Measurements from ENCODE around the gene ACOX1. TPM values are rescaled to one million over a fixed set of nuclear protein-coding genes. Genes with fewer than 3 reads are reported as not detected.
A peak's percentile ranks its signal among the peaks of the same experiment; 100 is the strongest.

The ACOX1 gene
- total and polyA plus RNA-seq, 12 donors: 11.1 to 105 (median 92.1) TPM

GRCh38 chr17:75945211-75945610, 33.8 kb downstream of the ACOX1 start:
- Histone ChIP-seq H3K27me3 (no peaks in the 10 kb centered on the region), H3K27ac (peak overlapping the region in 1 of 10 donors; percentile 15), H3K36me3 (peaks cover 0 to 79% (median 36%) of the 10 kb centered on the region in 9 donors), H3K4me1 (peaks cover 0 to 13% (median 8%) of the 10 kb centered on the region in 9 donors), H3K9me3 (no peaks in the 10 kb centered on the region), H3K4me3 (no peak overlapping the region)
- WGBS, 2 donors: 63 to 68% methylated on average over 2 of the region's 2 CpGs
- TF ChIP-seq CTCF (IDR thresholded peaks at IDR 0.05): no peak
- intact Hi-C loops (cut with DNase I): no loop called here
- ATAC-seq (no peak), DNase-seq (no peak)

- no peak for TF ChIP-seq CTCF (IDR thresholded peaks at IDR 0.05)
- H3K27ac ChIP-seq: no peak overlapping the region
- no peaks in the 10 kb centered on the region for H3K27me3 ChIP-seq
- H3K36me3 ChIP-seq: peaks cover 0 to 62% (median 22%) of the 10 kb centered on the region in 9 donors
- H3K4me3 ChIP-seq: no peak overlapping the region
- intact Hi-C loops (cut with DNase I): loop anchor here in 1 of 10 donors (5.0 kb wide), 1 partner anchor 34 kb away; the partner anchor contains the start of genes ACOX1 and TEN1
- no peaks in the 10 kb centered on the region for H3K9me3 ChIP-seq
- DNase-seq: no peak
- H3K4me1 ChIP-seq: peaks cover 0 to 16% (median 10%) of the 10 kb centered on the region in 9 donors
- 70 to 89% methylated on average over 1 of the region's 1 CpG for WGBS, 2 donors
- ATAC-seq: no peak
These were observed 35.5 kb downstream of the ACOX1 start for GRCh38 chr17:75943491-75943890.

- DNase-seq (no peak), ATAC-seq (no peak)
- intact Hi-C loops (cut with DNase I): loop anchor here in 1 of 10 donors (5.0 kb wide), 1 partner anchor 35 kb away; the partner anchor contains the start of genes ACOX1 and TEN1
- Histone ChIP-seq H3K36me3 (peaks cover 0 to 52% (median 13%) of the 10 kb centered on the region in 9 donors), H3K27me3 (no peaks in the 10 kb centered on the region), H3K4me1 (peaks cover 0 to 16% (median 10%) of the 10 kb centered on the region in 9 donors), H3K27ac (no peak overlapping the region), H3K4me3 (no peak overlapping the region), H3K9me3 (no peaks in the 10 kb centered on the region)
- 78 to 92% methylated on average over 4 of the region's 4 CpGs for WGBS, 2 donors
- no peak for TF ChIP-seq CTCF (IDR thresholded peaks at IDR 0.05)
These were observed 36.5 kb downstream of the ACOX1 start for GRCh38 chr17:75942473-75942872.

GRCh38 chr17:75941442-75941819, 37.5 kb downstream of the ACOX1 start:
- Histone ChIP-seq H3K9me3 (no peaks in the 10 kb centered on the region), H3K27ac (peak overlapping the region in 5 of 10 donors; percentile 34 to 86 (median 79)), H3K4me1 (peaks cover 0 to 16% (median 10%) of the 10 kb centered on the region in 9 donors), H3K4me3 (peak overlapping the region in 9 of 10 donors; percentile 54 to 94 (median 75)), H3K36me3 (peaks cover 0 to 41% (median 4%) of the 10 kb centered on the region in 9 donors), H3K27me3 (no peaks in the 10 kb centered on the region)
- no peak for TF ChIP-seq CTCF (IDR thresholded peaks at IDR 0.05)
- ATAC-seq: no peak
- intact Hi-C loops (cut with DNase I): loop anchor here in 1 of 10 donors (5.0 kb wide), 1 partner anchor 36 kb away; the partner anchor contains the start of genes ACOX1 and TEN1
- no peak for DNase-seq
- 39 to 40% methylated on average over 6 of the region's 6 CpGs for WGBS, 2 donors
